Kidney epithelial cell (primary cell): Measurements from ENCODE around the gene IL1B. TPM values are rescaled to one million over a fixed set of nuclear protein-coding genes. Genes with fewer than 3 reads are reported as not detected.
"Not testable (repeated sequence)": the region's sequence is repeated elsewhere in the genome, so short reads cannot be mapped to it uniquely, and the experiment has no call there.

ENCODE experiments used
- DNase-seq: peaks from one replicate; pipeline ENCODE4 v3.0.0-alpha.2; 2010; ENCODE audit warnings: low read depth
- H3K27me3 ChIP-seq: 2 replicates; pipeline ENCODE4 v1.6.0; 2011; ENCODE audit warnings: low read length; ENCODE audit not compliant: control insufficient read depth, insufficient read depth
- H3K36me3 ChIP-seq: 2 replicates; pipeline ENCODE4 v1.5.1; 2011; ENCODE audit warnings: low read length; ENCODE audit not compliant: control insufficient read depth, insufficient read depth
- H3K4me3 ChIP-seq: 2 replicates; pipeline ENCODE4 v1.5.1; 2011; ENCODE audit warnings: low read depth, mild to moderate bottlenecking, control low read depth, low read length
- CTCF ChIP-seq: IDR thresholded peaks from 2 replicates; pipeline ENCODE4 v1.5.1; 2011; ENCODE audit warnings: mild to moderate bottlenecking, moderate library complexity, low read length, control low read depth, inconsistent platforms; ENCODE audit not compliant: insufficient read depth, poor library complexity, severe bottlenecking
- total RNA-seq: library from RNA; depleted of rRNA; stranded (reverse); fragments of >200 nt; gene quantifications from 2 replicates; pipeline ENCODE4 v1.2.3, GENCODE V29; 2015

IL1B gene
- total RNA-seq, 1 donor from 2014 or later, result 0.13 TPM

- no peak for DNase-seq
- no peaks in the 10 kb centered on the region for H3K27me3 ChIP-seq
- no peak overlapping the region for H3K4me3 ChIP-seq
- TF ChIP-seq CTCF, result no peak
- no peaks in the 10 kb centered on the region for H3K36me3 ChIP-seq
These were observed 2.6 kb downstream of the IL1B start for GRCh38 chr2:112833976-112834375.

GRCh38 chr2:112833639-112833931 is 3.0 kb downstream of the IL1B start:
- not testable (repeated sequence) for H3K27me3 ChIP-seq, H3K36me3 ChIP-seq, DNase-seq, H3K4me3 ChIP-seq

- no peaks in the 10 kb centered on the region for H3K36me3 ChIP-seq
- DNase-seq, result no peak
- no peak for TF ChIP-seq CTCF
- H3K4me3 ChIP-seq, result no peak overlapping the region
- no peaks in the 10 kb centered on the region for H3K27me3 ChIP-seq
These were observed 3.5 kb downstream of the IL1B start for GRCh38 chr2:112832841-112833638.

GRCh38 chr2:112831946-112832840 is 4.4 kb downstream of the IL1B start:
- DNase-seq, result no peak
- no peak for TF ChIP-seq CTCF
- H3K27me3 ChIP-seq, result no peaks in the 10 kb centered on the region
- no peak overlapping the region for H3K4me3 ChIP-seq
- no peaks in the 10 kb centered on the region for H3K36me3 ChIP-seq

- no peaks in the 10 kb centered on the region for H3K27me3 ChIP-seq
- no peaks in the 10 kb centered on the region for H3K36me3 ChIP-seq
- TF ChIP-seq CTCF, result no peak
- no peak for DNase-seq
- H3K4me3 ChIP-seq, result no peak overlapping the region
These were observed 5.1 kb downstream of the IL1B start for GRCh38 chr2:112831513-112831845.

GRCh38 chr2:112830682-112831512 is 5.7 kb downstream of the IL1B start:
- Histone ChIP-seq H3K36me3 (no peaks in the 10 kb centered on the region), H3K27me3 (no peaks in the 10 kb centered on the region), H3K4me3 (no peak overlapping the region)
- no peak for TF ChIP-seq CTCF
- DNase-seq, result no peak
